ENCODE data around the gene TMEM178B. TPM values are rescaled to one million over a fixed set of nuclear protein-coding genes. Genes with fewer than 3 reads are reported as not detected.
"Not testable (repeated sequence)": the region's sequence is repeated elsewhere in the genome, so short reads cannot be mapped to it uniquely, and the experiment has no call there.

The TMEM178B gene
- total RNA-seq, 2 donors from 2014 or later, result 1.7 to 4.1 TPM

GRCh38 chr7:141028767-141029166, 45.1 kb upstream of the TMEM178B start:
- Mint-ChIP-seq H3K9me3 (peaks cover 48% of the 10 kb centered on the region), H3K4me3 (no peak overlapping the region), H3K36me3 (ENCODE audit: low read depth) (peaks cover 3% of the 10 kb centered on the region), H3K27me3 (ENCODE audit: insufficient read depth) (peaks cover 1% of the 10 kb centered on the region), H3K27ac (no peak overlapping the region), H3K4me1 (no peaks in the 10 kb centered on the region)
- peaks cover 37% of the 10 kb centered on the region for H3K9me3 ChIP-seq (ENCODE audit: control insufficient read depth, low read length)
- no peaks in the 10 kb centered on the region for H3K4me1 ChIP-seq (ENCODE audit: control insufficient read depth, insufficient read depth, low read length)
- no peak for TF ChIP-seq CTCF (conservative IDR thresholded peaks at IDR 0.05)
- no peak overlapping the region for H3K27ac ChIP-seq (ENCODE audit: low read depth, low read length)
- 89 to 100% methylated on average over 1 to 3 of the region's 3 CpGs for WGBS, 2 experiments (ENCODE audit: insufficient coverage in 1 of 2, insufficient read length in 1 of 2)
- no peak overlapping the region for H3K4me3 ChIP-seq (ENCODE audit: low read length)
- H3K36me3 ChIP-seq (ENCODE audit: control insufficient read depth, insufficient read depth, low read length), result no peaks in the 10 kb centered on the region
- H3K27me3 ChIP-seq (ENCODE audit: control insufficient read depth, insufficient read depth, low read length, poor library complexity, severe bottlenecking), result no peaks in the 10 kb centered on the region
- H3K9ac ChIP-seq (ENCODE audit: extremely low read depth, low read length, poor library complexity, severe bottlenecking), result no peak overlapping the region
- no peak for DNase-seq

- not testable (repeated sequence) for H3K27me3 Mint-ChIP-seq (ENCODE audit: insufficient read depth); H3K27ac ChIP-seq (ENCODE audit: low read depth, low read length); H3K9ac ChIP-seq (ENCODE audit: extremely low read depth, low read length, poor library complexity, severe bottlenecking); H3K4me3 ChIP-seq (ENCODE audit: low read length); H3K4me1 ChIP-seq (ENCODE audit: control insufficient read depth, insufficient read depth, low read length); H3K36me3 ChIP-seq (ENCODE audit: control insufficient read depth, insufficient read depth, low read length); H3K36me3 Mint-ChIP-seq (ENCODE audit: low read depth); H3K4me1 Mint-ChIP-seq; H3K27me3 ChIP-seq (ENCODE audit: control insufficient read depth, insufficient read depth, low read length, poor library complexity, severe bottlenecking); DNase-seq
- peak overlapping the region; percentile 29 for H3K4me3 Mint-ChIP-seq
- peaks cover 30% of the 10 kb centered on the region for H3K9me3 Mint-ChIP-seq
- peaks cover 20% of the 10 kb centered on the region for H3K9me3 ChIP-seq (ENCODE audit: control insufficient read depth, low read length)
- H3K27ac Mint-ChIP-seq, result peak overlapping the region; percentile 82
- WGBS, 2 experiments (ENCODE audit: insufficient coverage in 1 of 2, insufficient read length in 1 of 2), result 77 to 95% methylated on average over 13 to 28 of the region's 33 CpGs
Measured at GRCh38 chr7:141032539-141033323, 41.1 kb upstream of the TMEM178B start.

GRCh38 chr7:141038100-141038499, 35.8 kb upstream of the TMEM178B start:
- not testable (repeated sequence) for DNase-seq; H3K27me3 Mint-ChIP-seq (ENCODE audit: insufficient read depth); H3K36me3 Mint-ChIP-seq (ENCODE audit: low read depth); H3K27me3 ChIP-seq (ENCODE audit: control insufficient read depth, insufficient read depth, low read length, poor library complexity, severe bottlenecking); H3K4me3 Mint-ChIP-seq; H3K36me3 ChIP-seq (ENCODE audit: control insufficient read depth, insufficient read depth, low read length); H3K27ac Mint-ChIP-seq; H3K9ac ChIP-seq (ENCODE audit: extremely low read depth, low read length, poor library complexity, severe bottlenecking); H3K4me3 ChIP-seq (ENCODE audit: low read length); H3K27ac ChIP-seq (ENCODE audit: low read depth, low read length); H3K4me1 Mint-ChIP-seq; H3K4me1 ChIP-seq (ENCODE audit: control insufficient read depth, insufficient read depth, low read length); H3K9me3 ChIP-seq (ENCODE audit: control insufficient read depth, low read length)
- peaks cover 12% of the 10 kb centered on the region for H3K9me3 Mint-ChIP-seq
- WGBS, 2 experiments (ENCODE audit: insufficient coverage in 1 of 2, insufficient read length in 1 of 2), result no CpG with 5 or more reads among the region's 3 CpGs

GRCh38 chr7:141039376-141039775, 34.5 kb upstream of the TMEM178B start:
- no peaks in the 10 kb centered on the region for H3K36me3 Mint-ChIP-seq (ENCODE audit: low read depth)
- 85 to 94% methylated on average over 2 to 3 of the region's 3 CpGs for WGBS, 2 experiments (ENCODE audit: insufficient coverage in 1 of 2, insufficient read length in 1 of 2)
- TF ChIP-seq CTCF (conservative IDR thresholded peaks at IDR 0.05), result no peak

More at GRCh38 chr7:141039376-141039775, 34.5 kb upstream of the TMEM178B start:
- Mint-ChIP-seq H3K4me1 (no peaks in the 10 kb centered on the region), H3K9me3 (peaks cover 8% of the 10 kb centered on the region), H3K4me3 (no peak overlapping the region), H3K27me3 (ENCODE audit: insufficient read depth) (no peaks in the 10 kb centered on the region), H3K27ac (no peak overlapping the region)
- Histone ChIP-seq H3K36me3 (ENCODE audit: control insufficient read depth, insufficient read depth, low read length) (no peaks in the 10 kb centered on the region), H3K9me3 (ENCODE audit: control insufficient read depth, low read length) (no peaks in the 10 kb centered on the region), H3K4me1 (ENCODE audit: control insufficient read depth, insufficient read depth, low read length) (no peaks in the 10 kb centered on the region), H3K9ac (ENCODE audit: extremely low read depth, low read length, poor library complexity, severe bottlenecking) (no peak overlapping the region), H3K4me3 (ENCODE audit: low read length) (no peak overlapping the region), H3K27me3 (ENCODE audit: control insufficient read depth, insufficient read depth, low read length, poor library complexity, severe bottlenecking) (no peaks in the 10 kb centered on the region), H3K27ac (ENCODE audit: low read depth, low read length) (no peak overlapping the region)
- DNase-seq, result no peak
